SW480 (cell line): ENCODE data around the gene CFAP57.

Experiments
- DNase-seq: peaks from one replicate; pipeline ENCODE4 v3.0.0-alpha.2; 2016; ENCODE audit warnings: low spot score

CFAP57 gene

GRCh38 chr1:43299101-43299500, 127.0 kb downstream of the CFAP57 start:
- no peak for DNase-seq

GRCh38 chr1:43300378-43301094, 128.4 kb downstream of the CFAP57 start, which contains the start of gene TIE1:
Gene TIE1 (plus strand): TSS chr1:43300982. CDS start chr1:43301072, 90 bp downstream.
- no peak for DNase-seq

GRCh38 chr1:43302201-43302600, 130.1 kb downstream of the CFAP57 start:
- DNase-seq = no peak

GRCh38 chr1:43302721-43303470, 130.8 kb downstream of the CFAP57 start:
- no peak for DNase-seq

- DNase-seq = no peak
Measured at GRCh38 chr1:43303471-43304313, 131.6 kb downstream of the CFAP57 start.
